Esophagus (tissue), 2 donors: Measurements from ENCODE around the gene BMP5. TPM values are rescaled to one million over a fixed set of nuclear protein-coding genes. Genes with fewer than 3 reads are reported as not detected.

ENCODE experiments used
- H3K27ac ChIP-seq, 2 donors: one replicate each; pipeline ENCODE4 v1.5.1; 2013; ENCODE audit warnings: low read depth in 2 of 2, mild to moderate bottlenecking in 2 of 2, inconsistent platforms in 1 of 2, low read length in 1 of 2, moderate library complexity in 1 of 2
- H3K27me3 ChIP-seq, 2 donors: one replicate each; pipeline ENCODE4 v1.6.1; 2013; ENCODE audit warnings: low read length in 2 of 2, control low read depth in 1 of 2, mild to moderate bottlenecking in 1 of 2; ENCODE audit not compliant: insufficient read depth in 2 of 2, control insufficient read depth in 1 of 2
- H3K36me3 ChIP-seq, 2 donors: one replicate each; pipeline ENCODE4 v1.6.1; 2013; ENCODE audit warnings: low read length in 1 of 2; ENCODE audit not compliant: control insufficient read depth in 2 of 2, insufficient read depth in 2 of 2
- H3K4me1 ChIP-seq, 2 donors: one replicate each; pipeline ENCODE4 v1.6.1; 2013; ENCODE audit warnings: low read length in 1 of 2; ENCODE audit not compliant: control insufficient read depth in 2 of 2, insufficient read depth in 2 of 2
- H3K4me3 ChIP-seq, 2 donors: one replicate each; pipeline ENCODE4 v1.5.1; 2013; ENCODE audit warnings: low read length in 2 of 2, mild to moderate bottlenecking in 2 of 2, low read depth in 1 of 2, moderate library complexity in 1 of 2
- H3K9me3 ChIP-seq, 2 donors: one replicate each; pipeline ENCODE4 v1.6.1; 2013; ENCODE audit warnings: mild to moderate bottlenecking in 2 of 2, low read depth in 1 of 2, low read length in 1 of 2, moderate library complexity in 1 of 2; ENCODE audit not compliant: control insufficient read depth in 2 of 2, insufficient read depth in 1 of 2
- WGBS, 2 donors: extraction: QIAGEN DNeasy Blood & Tissue Kit; methylation state at CpG; one replicate each; pipeline ENCODE4 v1.1.7; 2013; 5-methylcytosine and 5-hydroxymethylcytosine counted together
- polyA plus RNA-seq, 2 donors: library from polyadenylated mRNA; stranded (reverse); fragments of 200-250 nt; gene quantifications; one replicate each; pipeline ENCODE4 v1.2.3, GENCODE V29; 2013
- donor health status: healthy with polysubstance abuse.
- donor health status: Bipolar disorder and iron deficiency.

Gene BMP5
- polyA plus RNA-seq, 2 donors: 0.04 to 0.15 TPM

DNA sequence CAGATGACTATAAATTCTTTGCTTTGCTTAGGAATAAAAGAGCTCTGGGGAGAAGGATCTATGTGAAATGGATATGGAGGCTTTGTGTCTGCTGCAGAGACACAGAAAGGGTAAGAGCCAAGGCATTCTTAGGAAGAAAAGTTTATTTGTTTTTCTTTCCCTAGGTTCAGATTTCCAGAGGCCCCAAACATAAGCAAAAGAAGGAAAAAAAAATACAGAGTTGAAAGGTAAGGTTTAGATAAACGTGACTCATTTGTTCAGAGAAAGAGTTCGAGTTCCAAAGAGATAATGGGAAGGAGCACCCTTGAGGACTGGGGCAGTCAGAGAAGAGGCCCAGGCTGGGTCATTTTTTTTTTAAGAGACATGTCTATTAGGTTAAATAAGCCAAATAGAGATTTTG, 27.4 kb upstream of the BMP5 start:
- no peak overlapping the region for H3K27ac ChIP-seq

DNA sequence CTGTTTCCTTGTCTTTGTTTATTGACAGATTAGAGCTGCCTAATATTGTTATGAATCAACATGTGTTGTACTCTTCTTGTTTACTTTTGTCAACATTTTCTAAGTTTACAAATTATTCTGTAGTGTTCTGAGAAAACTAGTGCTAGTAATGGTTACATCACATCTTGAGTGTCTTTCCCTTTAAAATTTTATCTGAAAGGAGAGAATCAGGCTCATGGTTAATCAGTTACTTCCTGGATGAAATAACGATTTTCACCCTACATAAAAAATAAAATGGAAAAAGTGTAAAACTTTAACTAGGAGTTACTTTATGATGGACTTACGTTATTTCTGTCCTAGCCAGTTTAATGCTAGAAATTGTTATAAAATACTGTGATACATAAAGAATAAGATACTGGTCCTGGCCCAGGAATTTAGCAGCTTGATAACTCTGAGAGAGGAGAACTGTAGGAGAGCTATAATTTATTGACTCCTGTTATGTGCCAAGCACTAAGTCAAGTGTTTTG, 26.4 kb upstream of the BMP5 start:
- Histone ChIP-seq H3K36me3 (no peaks in the 10 kb centered on the region), H3K4me1 (no peaks in the 10 kb centered on the region), H3K27ac (no peak overlapping the region), H3K9me3 (no peaks in the 10 kb centered on the region), H3K27me3 (no peaks in the 10 kb centered on the region), H3K4me3 (no peak overlapping the region)
- WGBS, 2 donors: 41 to 60% methylated on average over 2 of the region's 2 CpGs

More for the DNA sequence above, 27.4 kb upstream of the BMP5 start:
- H3K4me3 ChIP-seq: no peak overlapping the region
- H3K4me1 ChIP-seq: no peaks in the 10 kb centered on the region
- no peaks in the 10 kb centered on the region for H3K27me3 ChIP-seq
- WGBS, 2 donors: 28 to 45% methylated on average over 2 of the region's 2 CpGs
- no peaks in the 10 kb centered on the region for H3K36me3 ChIP-seq
- no peaks in the 10 kb centered on the region for H3K9me3 ChIP-seq

- WGBS, 2 donors: 52 to 64% methylated on average over 3 of the region's 3 CpGs
- H3K27me3 ChIP-seq: no peaks in the 10 kb centered on the region
Observed at GRCh38 chr6:55898342-55898741, 23.0 kb upstream of the BMP5 start.

GRCh38 chr6:55897346-55897745, 22.0 kb upstream of the BMP5 start:
- H3K27ac ChIP-seq: no peak overlapping the region
- 62 to 71% methylated on average over 2 of the region's 2 CpGs for WGBS, 2 donors
- no peaks in the 10 kb centered on the region for H3K36me3 ChIP-seq
- H3K27me3 ChIP-seq: no peaks in the 10 kb centered on the region
- no peaks in the 10 kb centered on the region for H3K4me1 ChIP-seq
- H3K4me3 ChIP-seq: no peak overlapping the region
- H3K9me3 ChIP-seq: no peaks in the 10 kb centered on the region

More at GRCh38 chr6:55898342-55898741, 23.0 kb upstream of the BMP5 start:
- H3K9me3 ChIP-seq: no peaks in the 10 kb centered on the region
- H3K36me3 ChIP-seq: no peaks in the 10 kb centered on the region
- no peak overlapping the region for H3K4me3 ChIP-seq
- no peaks in the 10 kb centered on the region for H3K4me1 ChIP-seq
- no peak overlapping the region for H3K27ac ChIP-seq

DNA sequence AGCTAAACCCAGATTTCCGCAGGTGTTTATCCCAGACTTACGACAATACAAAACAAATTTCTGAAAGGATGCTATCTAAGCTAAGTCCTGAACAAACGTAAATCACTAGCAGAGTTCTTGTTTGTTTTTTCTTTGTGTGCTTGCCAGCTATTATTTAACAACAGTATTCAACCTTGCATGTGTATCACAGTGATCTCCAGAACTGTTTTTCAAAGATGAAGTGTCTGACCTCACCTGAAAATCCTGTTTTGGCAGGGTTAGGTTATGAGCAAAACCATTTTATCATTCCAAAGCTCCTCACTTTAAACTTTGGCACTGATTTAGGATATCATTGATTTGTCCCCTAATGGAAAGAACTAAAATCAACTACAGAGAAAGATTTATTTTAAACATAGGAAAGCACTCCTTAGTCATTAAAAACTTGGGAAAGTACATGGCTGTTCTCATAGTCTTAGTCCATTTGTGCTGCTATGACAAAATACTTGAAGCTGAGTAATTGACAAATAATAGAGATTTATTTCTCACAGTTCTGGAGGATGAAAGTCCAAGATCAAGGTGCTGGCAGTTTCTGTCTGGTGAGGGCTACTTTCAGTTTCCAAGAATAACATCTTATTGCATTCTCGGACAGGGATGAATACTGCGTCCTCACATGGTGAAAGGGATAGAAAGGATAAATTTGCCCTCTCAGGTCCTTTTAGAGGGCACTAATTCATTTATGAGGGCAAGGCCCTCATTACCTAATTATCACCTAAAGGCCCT, 20.8 kb upstream of the BMP5 start:
- H3K27me3 ChIP-seq: no peaks in the 10 kb centered on the region
- H3K27ac ChIP-seq: no peak overlapping the region
- 73 to 74% methylated on average over 5 of the region's 5 CpGs for WGBS, 2 donors
- no peak overlapping the region for H3K4me3 ChIP-seq
- no peaks in the 10 kb centered on the region for H3K36me3 ChIP-seq
- no peaks in the 10 kb centered on the region for H3K9me3 ChIP-seq
- no peaks in the 10 kb centered on the region for H3K4me1 ChIP-seq

GRCh38 chr6:55892749-55893357, 17.5 kb upstream of the BMP5 start:
- Histone ChIP-seq H3K4me1 (no peaks in the 10 kb centered on the region), H3K4me3 (no peak overlapping the region), H3K36me3 (no peaks in the 10 kb centered on the region), H3K27ac (no peak overlapping the region), H3K9me3 (no peaks in the 10 kb centered on the region), H3K27me3 (no peaks in the 10 kb centered on the region)
- 76 to 79% methylated on average over 4 of the region's 4 CpGs for WGBS, 2 donors

DNA sequence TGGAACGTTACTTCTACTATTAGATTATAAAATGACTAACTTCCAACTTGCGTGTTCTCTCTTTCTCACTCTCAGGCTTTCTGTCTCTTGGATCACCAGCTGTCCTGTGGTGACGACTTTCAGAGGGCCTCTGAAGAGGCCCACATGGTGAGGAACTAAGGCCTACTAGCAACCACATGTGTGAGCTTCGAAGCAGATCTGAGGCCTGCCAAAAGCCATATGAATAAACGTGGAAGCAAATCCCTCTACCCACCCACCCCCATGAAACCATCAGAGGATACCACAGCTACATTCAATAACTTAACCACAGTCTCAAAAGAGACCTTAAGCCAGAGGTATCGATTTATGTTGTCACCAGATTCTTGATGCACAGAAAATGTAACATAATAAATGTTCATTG, 13.5 kb upstream of the BMP5 start:
- no peak overlapping the region for H3K4me3 ChIP-seq
- no peaks in the 10 kb centered on the region for H3K4me1 ChIP-seq
- no peaks in the 10 kb centered on the region for H3K36me3 ChIP-seq
- no peaks in the 10 kb centered on the region for H3K9me3 ChIP-seq
- H3K27ac ChIP-seq: no peak overlapping the region
- 83 to 84% methylated on average over 6 of the region's 6 CpGs for WGBS, 2 donors
- H3K27me3 ChIP-seq: no peaks in the 10 kb centered on the region

DNA sequence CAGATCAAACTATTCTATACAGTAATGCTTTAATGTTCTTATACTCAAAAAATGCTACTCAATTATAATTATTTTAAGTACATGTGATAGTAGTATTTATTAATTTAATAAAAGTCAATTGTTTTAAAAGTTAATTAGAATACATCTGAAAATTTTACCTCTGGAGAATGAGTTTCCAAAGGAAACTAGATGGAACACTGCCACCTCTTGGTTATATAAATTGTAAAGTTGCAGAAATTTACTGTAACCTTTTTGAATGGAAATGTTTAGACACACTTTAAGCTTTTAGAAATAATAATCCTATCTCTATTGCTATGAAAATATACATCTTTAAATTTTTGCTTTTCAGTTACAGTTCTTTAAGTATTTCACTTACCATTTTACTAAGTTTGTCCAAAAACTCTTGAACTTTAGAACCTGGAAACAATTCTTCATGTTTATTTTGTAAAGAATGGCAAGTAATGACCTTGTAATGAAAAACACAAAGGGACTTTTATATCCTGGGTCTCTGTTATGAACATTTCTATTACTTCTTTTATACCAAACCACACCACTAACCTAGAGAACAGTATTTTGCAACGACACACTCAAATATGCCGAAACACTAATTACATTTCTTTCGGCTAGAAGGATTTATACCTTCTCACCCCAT, 10.9 kb upstream of the BMP5 start:
- Histone ChIP-seq H3K36me3 (no peaks in the 10 kb centered on the region), H3K4me1 (no peaks in the 10 kb centered on the region), H3K9me3 (no peaks in the 10 kb centered on the region), H3K27ac (no peak overlapping the region), H3K4me3 (no peak overlapping the region), H3K27me3 (no peaks in the 10 kb centered on the region)
- 72 to 88% methylated on average over 3 of the region's 3 CpGs for WGBS, 2 donors

- no peaks in the 10 kb centered on the region for H3K27me3 ChIP-seq
- H3K27ac ChIP-seq: no peak overlapping the region
- H3K4me1 ChIP-seq: no peaks in the 10 kb centered on the region
- WGBS, 2 donors: 74 to 87% methylated on average over 1 of the region's 1 CpG
- no peak overlapping the region for H3K4me3 ChIP-seq
- H3K36me3 ChIP-seq: no peaks in the 10 kb centered on the region
- no peaks in the 10 kb centered on the region for H3K9me3 ChIP-seq
Observed at GRCh38 chr6:55882718-55883569, 7.6 kb upstream of the BMP5 start.
